Gastrocnemius medialis (tissue), 4 donors: ENCODE results near the gene RASSF8.

Experiments
- POLR2A ChIP-seq, 2 donors: fragments of 450-650 bp; IDR thresholded peaks; one replicate each; pipeline ENCODE4 v1.6.1; 2017; ENCODE audit warnings: antibody characterized with exemption in 2 of 2, mild to moderate bottlenecking in 2 of 2, moderate library complexity in 2 of 2
- TF ChIP-seq, protein P1 (sequence below), 5 experiments: fragments of 450-650 bp in 3 of 5; fragments of 200-600 bp in 2 of 5; sonication (generic) in 2 of 5; IDR thresholded peaks in 4 of 5; conservative IDR thresholded peaks in 1 of 5; 1 replicate in 4 of 5; 2 replicates in 1 of 5; pipeline ENCODE4 v1.5.1; 2016 to 2019; ENCODE audit warnings: antibody characterized with exemption in 5 of 5, mild to moderate bottlenecking in 3 of 5, moderate library complexity in 3 of 5

- TF ChIP-seq, protein P1, sequence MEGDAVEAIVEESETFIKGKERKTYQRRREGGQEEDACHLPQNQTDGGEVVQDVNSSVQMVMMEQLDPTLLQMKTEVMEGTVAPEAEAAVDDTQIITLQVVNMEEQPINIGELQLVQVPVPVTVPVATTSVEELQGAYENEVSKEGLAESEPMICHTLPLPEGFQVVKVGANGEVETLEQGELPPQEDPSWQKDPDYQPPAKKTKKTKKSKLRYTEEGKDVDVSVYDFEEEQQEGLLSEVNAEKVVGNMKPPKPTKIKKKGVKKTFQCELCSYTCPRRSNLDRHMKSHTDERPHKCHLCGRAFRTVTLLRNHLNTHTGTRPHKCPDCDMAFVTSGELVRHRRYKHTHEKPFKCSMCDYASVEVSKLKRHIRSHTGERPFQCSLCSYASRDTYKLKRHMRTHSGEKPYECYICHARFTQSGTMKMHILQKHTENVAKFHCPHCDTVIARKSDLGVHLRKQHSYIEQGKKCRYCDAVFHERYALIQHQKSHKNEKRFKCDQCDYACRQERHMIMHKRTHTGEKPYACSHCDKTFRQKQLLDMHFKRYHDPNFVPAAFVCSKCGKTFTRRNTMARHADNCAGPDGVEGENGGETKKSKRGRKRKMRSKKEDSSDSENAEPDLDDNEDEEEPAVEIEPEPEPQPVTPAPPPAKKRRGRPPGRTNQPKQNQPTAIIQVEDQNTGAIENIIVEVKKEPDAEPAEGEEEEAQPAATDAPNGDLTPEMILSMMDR (IDR thresholded peaks at IDR 0.05 in 4 of 5, conservative IDR thresholded peaks at IDR 0.05 in 1 of 5), result no peak
- no peak for TF ChIP-seq POLR2A (IDR thresholded peaks at IDR 0.05)
These were observed 87.7 kb downstream of the RASSF8 start for GRCh38 chr12:26046203-26046602.
